OCI-LY7 (cell line): ENCODE data around the gene ABCA13.

ENCODE experiments used
- EZH2phosphoT487 ChIP-seq: fragments of 200-600 bp; sonication (generic); IDR thresholded peaks from 2 replicates; pipeline ENCODE4 v1.6.1; 2018; ENCODE audit warnings: low read depth, borderline replicate concordance, mild to moderate bottlenecking, mixed run types, antibody characterized with exemption, low read length, moderate library complexity, mixed read lengths
- TF ChIP-seq, protein P1 (sequence below): fragments of 200-600 bp; sonication (generic); conservative IDR thresholded peaks from 2 replicates; pipeline ENCODE4 v1.5.1; 2014; ENCODE audit warnings: mild to moderate bottlenecking, antibody characterized with exemption, low read length, moderate library complexity, mixed read lengths

DNA sequence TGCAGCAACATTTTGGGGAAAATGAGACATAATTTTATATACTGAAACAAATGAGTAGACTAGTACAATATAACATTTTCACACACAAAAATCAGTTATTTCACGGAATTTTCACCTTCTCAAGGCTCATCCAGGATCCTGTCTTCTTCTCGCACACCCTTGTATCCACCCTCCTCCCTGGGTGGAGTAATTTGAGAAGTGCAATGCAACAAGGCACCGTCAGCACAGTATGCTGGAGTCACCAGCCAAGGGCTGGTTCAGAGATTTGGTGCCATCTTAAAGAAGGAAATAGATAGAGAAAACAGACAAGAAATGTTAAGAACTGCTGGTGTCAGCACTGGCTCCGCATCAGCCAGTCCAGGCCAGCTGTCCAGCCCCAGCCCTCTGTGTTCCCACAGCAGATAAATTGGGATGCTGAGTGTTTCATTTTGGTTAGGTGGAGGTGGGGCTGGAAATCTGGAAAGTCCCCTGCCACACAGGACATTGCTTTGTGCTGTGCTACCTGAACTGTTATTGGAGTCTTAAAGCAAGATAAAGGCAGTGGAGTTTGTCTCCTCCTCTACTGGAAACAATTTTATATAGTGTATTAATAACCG lies 176.1 kb downstream of the ABCA13 start:
- TF ChIP-seq, protein P1, sequence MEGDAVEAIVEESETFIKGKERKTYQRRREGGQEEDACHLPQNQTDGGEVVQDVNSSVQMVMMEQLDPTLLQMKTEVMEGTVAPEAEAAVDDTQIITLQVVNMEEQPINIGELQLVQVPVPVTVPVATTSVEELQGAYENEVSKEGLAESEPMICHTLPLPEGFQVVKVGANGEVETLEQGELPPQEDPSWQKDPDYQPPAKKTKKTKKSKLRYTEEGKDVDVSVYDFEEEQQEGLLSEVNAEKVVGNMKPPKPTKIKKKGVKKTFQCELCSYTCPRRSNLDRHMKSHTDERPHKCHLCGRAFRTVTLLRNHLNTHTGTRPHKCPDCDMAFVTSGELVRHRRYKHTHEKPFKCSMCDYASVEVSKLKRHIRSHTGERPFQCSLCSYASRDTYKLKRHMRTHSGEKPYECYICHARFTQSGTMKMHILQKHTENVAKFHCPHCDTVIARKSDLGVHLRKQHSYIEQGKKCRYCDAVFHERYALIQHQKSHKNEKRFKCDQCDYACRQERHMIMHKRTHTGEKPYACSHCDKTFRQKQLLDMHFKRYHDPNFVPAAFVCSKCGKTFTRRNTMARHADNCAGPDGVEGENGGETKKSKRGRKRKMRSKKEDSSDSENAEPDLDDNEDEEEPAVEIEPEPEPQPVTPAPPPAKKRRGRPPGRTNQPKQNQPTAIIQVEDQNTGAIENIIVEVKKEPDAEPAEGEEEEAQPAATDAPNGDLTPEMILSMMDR: no peak
- TF ChIP-seq EZH2phosphoT487: no peak
